HG03196 (cell line): ENCODE results near the gene THRSP.
"Not testable (repeated sequence)": the region's sequence is repeated elsewhere in the genome, so short reads cannot be mapped to it uniquely, and the experiment has no call there.

ENCODE experiments used
- ATAC-seq: cut with Tn5 transposase; IDR thresholded peaks from one replicate; pipeline ENCODE4 v1.9.1; 2021; ENCODE audit not compliant: unreplicated experiment

Gene THRSP, protein sequence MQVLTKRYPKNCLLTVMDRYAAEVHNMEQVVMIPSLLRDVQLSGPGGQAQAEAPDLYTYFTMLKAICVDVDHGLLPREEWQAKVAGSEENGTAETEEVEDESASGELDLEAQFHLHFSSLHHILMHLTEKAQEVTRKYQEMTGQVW

DNA sequence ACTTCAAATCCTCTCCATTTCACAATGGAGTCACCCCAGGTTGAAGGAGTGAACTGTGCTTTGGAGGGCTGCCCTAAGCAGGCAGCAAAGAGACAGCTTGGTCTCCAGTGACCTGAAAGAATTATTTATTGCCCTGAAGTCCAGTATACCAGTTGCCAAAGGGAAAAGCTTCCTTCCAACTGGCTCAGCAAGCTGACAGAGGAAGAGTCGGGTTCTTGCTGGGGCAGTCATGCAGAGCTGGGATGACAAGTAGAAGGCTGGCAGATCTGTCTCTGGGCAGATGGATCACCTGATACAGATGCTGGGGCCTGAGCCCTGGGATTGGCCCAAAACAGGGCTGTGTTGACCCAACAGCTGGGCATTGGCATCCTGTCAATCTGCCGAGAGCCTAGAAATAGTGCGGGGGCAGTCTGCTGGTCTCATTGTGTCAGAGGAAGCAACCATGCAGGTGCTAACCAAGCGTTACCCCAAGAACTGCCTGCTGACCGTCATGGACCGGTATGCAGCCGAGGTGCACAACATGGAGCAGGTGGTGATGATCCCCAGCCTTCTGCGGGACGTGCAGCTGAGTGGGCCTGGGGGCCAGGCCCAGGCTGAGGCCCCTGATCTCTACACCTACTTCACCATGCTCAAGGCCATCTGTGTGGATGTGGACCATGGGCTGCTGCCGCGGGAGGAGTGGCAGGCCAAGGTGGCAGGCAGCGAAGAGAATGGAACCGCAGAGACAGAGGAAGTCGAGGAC, at the start of gene THRSP:
Gene THRSP, plus strand, starts transcription at position 422 of the 742 bp plus-strand sequence. Its CDS starts 21 bp downstream, at position 443.
- ATAC-seq: no peak

DNA sequence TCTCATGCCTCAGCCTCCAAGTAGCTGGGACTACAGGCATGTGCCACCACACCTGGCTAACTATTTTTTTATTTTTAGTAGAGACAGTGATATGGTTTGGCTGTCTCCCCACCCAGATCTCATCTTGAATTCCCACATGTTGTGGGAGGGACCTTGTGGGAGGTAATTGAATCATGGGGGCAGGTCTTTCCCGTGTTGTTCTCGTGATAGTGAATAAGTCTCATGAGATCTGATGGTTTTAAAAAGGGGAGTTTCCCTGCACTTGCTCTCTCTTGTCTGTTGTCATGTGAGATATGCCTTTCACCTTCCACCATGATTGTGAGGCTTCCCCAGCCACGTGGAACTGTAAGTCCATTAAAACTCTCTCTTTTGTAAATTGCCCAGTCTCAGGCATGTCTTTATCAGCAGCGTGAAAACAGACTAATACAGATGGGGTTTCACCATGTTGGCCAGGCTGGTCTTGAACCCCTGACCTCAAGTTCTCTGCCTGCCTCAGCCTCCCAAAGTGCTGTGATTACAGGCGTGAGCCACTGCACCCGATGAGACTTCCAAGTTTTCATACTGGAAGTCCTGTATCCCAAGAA, 48.6 kb upstream of the THRSP start:
- not testable (repeated sequence) for ATAC-seq

DNA sequence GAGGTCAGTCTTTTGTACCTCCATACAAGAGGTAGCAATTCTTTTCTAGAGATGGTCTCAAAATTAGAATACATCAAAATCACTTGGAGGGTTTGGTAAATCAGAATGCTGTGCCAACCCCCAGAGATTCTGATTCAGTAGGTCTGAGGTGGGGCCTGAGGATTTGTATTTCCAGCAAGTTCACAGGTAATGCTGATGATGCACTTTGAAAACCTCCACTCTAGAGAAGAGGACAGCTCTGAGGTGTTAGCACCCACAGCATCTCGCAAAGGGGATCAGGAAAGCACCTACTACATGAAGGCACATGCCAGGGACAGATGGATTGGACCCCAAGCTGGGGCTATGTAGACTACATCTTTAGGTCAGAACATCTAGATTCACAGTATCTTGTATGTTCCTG, 47.8 kb upstream of the THRSP start:
- no peak for ATAC-seq

DNA sequence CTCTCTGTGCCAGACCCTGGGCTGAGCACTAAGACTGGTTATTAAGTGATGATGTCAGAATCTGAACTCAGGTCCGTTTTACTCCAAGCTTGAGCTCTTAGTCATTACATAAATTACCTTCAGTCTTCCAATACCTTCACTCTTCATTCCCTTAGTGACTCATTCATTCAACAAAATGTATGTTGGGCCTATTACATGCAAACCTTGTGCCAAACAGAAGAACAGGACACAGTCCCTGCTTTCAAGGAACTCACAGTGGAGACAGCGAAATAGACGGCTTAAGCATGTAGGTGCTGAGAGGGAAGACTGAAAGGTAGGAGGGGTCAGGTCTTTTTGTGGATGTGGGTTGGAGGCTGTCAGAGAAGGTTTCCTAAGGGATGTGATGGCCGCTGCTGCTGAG, 43.9 kb upstream of the THRSP start:
- ATAC-seq: no peak

DNA sequence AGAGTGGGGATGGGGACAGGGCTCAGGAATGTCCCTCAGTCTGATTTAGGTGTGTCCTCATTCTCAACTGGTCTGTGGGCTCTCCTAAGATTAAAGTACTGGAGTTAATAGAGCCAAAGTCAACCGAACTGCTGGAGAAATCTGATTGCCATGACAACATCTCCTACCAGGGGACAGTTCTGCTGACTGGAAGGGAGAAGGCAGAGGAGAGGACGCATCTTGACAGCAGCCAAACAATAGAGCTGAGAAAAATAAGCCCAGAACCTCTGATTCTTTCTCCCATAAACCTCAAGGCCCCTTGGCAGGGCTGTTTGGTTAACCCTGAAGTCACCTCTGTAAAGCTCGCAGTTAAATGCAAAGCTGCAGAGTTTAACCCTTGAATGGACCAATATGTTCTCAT, 43.4 kb upstream of the THRSP start:
- no peak for ATAC-seq

DNA sequence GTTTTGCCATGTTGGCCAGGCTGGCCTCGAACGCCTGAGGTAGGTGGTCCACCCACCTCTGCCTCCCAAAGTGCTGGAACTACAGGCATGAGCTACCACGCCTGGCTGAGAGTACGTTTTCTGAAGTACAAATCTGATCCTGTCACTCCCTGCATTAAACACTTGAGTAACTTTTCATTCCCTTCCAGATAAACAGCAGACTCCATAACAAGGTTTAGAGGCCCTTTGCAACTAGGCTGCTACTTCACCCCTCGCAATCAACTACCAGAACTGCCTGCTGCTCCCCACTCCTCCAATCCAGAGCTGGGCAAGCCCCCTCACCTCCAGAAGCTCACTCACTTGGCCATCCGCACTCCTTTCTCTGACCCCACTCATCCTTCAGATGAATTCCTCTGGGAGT, 42.0 kb upstream of the THRSP start:
- ATAC-seq: no peak

DNA sequence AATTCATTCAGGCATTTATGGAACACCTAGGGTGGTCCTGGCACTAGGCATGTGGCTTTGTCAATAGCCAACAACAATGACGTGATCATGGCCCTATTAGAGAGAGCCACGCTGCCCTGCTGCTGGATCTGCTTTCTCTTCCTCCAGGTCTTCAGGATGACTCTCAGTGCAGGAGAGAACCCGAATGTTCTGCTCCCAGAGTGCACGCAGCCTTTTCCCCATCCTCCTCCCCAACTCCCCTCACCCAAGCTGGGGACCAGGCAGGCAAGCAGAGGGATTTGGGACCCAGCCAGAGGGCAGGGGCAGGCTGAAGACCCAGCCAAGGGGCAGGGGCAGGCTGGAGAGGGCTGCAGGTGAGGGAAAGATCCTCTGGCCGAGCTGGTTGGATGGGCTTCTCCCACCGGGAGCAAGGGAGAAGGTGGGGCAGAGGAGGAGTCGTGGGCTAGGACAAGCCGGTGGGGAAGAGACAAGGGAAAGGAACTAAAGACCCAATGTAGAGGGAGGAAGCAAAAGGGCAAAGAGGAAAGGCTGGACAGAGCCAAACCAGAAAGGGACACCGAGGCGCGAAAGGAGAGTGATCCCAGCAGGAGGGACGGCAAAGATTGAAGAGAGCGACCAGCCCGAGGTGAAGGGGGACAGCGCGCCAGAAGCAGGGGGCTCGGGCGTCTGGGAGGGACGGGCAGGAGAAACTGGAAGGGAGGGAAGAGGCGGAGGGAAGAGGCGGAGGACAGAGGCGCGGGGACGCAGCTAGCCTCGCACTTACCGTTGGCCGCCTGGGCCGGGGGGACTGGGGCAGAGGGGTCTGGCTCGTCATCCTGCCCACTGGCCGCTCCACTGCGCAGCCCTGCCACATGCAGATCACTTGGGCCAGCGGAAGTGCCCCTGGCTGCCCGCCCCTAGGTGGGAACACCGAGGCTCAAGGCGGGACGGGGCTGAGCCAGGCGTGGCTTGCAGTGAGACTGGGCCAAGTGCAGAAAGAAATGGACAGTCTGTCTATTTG, 41.0 kb upstream of the THRSP start, which contains the start of gene KCTD14:
Gene KCTD14, minus strand, starts transcription at position 880 of the 1,000 bp plus-strand sequence. Its CDS starts 27 bp downstream, at position 853.
- no peak for ATAC-seq

DNA sequence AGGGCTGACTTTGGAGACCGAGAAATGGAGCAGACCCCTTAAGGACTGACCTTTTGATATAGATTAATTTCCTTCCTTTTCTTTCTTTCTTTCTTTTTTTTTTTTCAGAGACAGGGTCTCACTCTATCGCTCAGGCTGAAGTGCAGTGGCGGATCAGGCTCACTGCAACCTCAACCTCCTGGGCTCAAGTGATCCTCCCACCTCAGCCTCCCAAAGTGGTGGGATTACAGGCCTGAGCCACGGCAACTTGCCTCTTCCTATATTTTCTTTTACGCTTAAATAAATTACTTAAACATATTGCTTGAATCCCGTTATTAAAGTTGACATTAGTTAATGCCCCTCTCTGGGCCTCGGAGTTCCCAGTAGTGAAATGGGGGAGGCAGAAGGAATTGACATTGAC, 40.2 kb upstream of the THRSP start:
- no peak for ATAC-seq

DNA sequence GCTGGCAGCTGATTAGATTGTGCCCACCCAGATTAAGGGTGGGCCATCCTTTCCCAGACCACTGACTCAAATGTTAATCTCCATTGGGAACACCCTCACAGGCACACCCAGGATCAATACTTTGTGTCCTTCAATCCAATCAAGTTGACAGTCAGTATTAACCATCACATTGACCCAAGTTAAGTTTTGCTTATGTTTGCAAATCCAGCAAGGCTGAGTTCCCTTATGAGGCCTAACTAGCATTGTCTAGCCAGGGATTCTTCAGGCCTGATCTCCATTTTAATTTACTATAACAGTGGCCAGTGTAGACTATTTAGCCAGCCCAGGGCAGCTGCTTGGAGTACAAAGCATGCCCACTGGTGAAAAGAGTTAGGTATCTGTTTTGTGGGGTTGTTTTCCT, 38.3 kb upstream of the THRSP start:
- ATAC-seq: no peak

DNA sequence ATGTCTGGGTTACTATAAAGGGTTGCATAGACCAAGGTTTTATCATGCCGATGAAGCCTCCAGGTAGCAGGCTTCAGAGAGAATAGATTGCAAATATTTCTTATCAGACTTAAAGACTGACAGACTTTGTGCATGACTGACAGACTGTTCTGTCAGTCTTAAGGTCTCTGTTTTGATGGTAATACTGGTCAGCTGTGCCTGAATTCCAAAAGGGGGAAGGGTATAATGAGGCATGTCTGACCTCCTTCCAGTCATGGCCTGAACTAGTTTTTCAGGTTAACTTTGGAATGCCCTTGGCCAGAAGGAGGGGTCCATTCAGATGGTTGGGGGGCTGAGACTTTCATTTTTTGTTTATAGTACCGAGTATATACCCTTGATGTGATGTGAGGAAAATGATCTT, 35.9 kb upstream of the THRSP start:
- ATAC-seq: no peak

DNA sequence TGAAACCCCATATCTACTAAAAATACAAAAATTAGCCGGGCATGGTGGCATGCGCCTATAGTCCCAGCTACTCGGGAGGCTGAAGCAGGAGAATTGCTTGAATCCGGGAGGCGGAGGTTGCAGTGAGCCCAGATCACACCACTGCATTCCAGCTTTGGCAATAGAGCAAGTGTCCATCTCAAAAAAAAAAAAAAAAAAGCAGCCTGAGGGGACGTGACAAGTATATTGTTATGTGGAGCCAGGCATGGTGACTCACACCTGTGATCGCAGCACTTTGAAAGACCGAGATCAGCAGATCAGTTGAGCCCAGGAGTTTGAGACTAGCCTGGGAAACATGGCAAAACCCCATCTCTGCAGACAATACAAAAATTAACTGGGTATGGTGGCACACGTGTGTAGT, 35.2 kb upstream of the THRSP start:
- not testable (repeated sequence) for ATAC-seq

DNA sequence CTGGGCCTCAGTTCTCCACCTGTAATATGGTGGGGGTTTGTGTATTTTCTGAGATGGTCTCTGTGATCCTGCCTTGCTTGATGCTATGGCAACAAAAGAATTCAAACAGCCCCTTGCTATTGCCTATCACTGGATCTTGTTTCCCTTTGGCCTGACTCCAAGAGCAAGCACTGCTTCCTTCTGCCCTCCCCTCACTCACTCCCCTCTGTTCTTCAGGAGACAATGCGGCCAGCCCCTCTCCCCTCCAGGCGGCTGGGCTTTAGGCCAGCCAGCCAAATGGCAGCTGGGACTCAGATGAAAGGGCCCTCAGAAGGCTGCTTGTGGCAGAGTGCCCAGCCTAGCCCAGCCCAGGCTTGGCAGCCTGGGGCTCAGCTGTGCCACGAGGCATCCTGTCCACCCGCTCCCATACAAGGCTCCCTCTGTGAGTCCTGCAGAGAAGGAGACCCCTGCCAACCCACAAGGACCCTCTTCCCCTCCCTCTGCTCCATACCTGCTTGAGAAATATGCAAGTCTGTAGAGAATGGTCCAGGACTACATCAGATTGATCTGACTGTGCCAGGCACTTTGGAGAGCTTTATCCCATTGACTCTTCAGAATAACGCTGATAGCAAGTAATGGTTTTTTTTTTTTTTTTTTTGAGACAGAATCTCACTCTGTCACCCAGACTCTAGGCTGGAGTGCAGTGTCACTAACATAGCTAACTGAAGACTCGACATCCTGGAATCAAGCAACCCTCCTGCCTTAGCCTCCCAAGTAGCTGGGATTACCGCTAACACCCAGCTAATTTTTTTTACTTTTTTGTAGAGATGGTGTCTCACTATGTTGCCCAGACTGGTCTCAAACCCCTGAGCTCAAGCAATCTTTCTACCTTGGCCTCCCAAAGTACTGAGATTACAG, 33.0 kb upstream of the THRSP start:
- ATAC-seq: no peak

DNA sequence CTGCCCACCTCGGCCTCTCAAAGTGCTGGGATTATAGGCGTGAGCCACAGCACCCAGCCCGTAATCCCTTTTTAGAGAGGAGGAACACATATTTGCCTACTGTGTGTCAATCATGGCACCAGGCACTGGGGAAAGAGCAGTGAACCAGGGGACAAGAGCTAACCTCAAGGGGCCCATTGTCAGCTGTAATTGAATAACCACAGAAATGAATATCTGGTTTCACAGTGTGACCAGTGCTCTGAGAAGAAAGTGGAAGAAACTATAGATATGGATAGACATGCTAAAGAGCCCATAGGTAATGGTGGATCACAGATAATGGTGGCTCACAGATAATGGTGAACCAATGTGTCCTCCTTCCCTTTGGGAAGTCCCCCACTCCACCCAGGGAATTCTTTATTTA, 32.0 kb upstream of the THRSP start:
- peak; percentile 78 for ATAC-seq

DNA sequence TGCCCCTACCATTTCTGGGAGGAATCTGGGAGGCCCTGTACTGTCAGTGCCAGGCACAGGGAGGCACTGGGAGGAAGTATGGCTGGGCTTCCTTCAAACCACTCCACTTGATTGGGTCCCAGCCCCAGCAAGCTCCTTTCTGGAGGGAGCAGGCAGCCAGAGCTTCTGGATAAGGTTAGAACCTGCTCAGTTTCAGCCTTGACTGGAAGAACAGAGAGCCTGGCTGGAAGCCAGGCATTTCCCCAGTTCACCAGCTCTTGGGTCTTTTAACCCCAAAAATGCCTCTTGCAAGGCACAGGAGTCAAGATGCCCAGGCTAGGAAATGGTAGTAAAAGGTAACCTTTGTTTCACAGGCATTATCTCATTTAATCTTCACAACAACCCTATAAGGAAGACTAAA, 31.6 kb upstream of the THRSP start:
- no peak for ATAC-seq

DNA sequence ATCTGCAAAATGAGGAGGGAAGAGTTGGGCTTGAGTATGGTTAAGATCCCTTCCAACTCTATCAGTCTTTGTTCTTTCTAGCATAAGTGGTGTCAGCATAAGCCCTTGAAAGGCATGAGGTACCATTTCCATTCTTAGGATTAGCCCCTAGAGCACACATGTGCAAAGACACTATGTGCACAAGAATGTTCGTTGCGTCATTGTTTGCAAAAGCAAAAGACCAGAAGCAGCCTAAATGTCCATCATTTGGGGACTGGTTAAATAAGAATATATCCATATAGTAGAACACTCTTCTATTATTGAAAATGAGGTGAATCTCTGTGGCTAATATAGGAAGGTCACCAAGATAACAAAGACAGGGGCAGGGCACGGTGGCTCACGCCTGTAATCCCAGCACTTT, 30.6 kb upstream of the THRSP start:
- ATAC-seq: no peak

DNA sequence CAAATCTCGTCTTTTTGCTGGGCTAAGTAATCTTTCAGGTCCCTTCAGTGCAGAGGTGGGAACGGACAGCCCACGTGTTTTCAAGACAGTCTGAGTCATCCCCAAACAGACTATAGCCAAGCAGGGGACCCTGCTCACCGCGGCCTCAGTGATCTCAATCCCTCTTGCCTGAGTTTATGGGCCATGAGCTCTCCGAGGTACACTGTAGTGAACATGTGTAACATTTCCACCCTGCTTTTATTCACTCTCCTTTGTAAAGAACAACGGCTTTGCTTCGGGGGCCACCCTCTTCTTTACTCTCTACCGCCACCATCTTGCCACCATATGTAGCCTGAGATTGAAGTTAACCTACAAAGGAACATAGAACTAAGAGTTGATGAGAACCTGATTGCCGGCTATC, 29.0 kb upstream of the THRSP start:
- ATAC-seq: no peak

DNA sequence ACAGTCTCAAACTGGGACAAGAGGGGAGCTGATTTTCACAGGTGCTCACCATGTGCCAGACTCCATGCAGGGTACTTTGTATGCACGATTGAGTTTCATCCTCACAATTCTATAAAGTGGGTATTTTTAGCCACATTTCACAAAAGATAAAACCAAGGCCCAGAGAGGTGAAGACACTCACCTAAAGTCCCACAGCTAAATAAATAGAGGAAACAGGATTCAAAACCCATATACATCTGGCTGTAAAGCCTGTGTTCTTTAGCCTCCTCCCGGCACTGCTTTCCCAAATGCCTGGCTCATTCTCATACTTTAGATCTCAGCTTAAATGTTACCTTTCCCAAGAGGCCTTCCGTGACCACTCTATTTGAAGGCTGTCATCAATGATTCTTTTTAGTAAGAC, 27.3 kb upstream of the THRSP start:
- no peak for ATAC-seq

DNA sequence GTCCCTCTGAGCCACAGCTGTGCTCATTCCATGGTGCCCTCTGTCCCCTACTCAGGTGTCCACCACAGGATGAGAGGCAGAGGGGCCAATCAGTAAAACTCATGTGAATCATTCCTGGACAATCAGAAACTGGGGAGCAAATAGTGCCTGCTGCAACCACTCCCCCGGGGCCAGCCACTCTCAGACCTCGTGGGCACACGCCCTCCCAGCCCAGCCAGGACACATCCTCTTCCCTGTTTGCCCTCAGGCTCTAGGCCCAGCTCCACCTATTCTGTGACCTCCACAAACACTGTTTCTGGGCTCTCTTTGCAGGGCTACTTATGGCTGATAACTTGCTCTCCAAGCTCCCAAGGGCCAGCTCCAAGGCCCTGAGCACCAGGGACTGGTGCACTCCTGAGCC, 26.6 kb upstream of the THRSP start:
- no peak for ATAC-seq

DNA sequence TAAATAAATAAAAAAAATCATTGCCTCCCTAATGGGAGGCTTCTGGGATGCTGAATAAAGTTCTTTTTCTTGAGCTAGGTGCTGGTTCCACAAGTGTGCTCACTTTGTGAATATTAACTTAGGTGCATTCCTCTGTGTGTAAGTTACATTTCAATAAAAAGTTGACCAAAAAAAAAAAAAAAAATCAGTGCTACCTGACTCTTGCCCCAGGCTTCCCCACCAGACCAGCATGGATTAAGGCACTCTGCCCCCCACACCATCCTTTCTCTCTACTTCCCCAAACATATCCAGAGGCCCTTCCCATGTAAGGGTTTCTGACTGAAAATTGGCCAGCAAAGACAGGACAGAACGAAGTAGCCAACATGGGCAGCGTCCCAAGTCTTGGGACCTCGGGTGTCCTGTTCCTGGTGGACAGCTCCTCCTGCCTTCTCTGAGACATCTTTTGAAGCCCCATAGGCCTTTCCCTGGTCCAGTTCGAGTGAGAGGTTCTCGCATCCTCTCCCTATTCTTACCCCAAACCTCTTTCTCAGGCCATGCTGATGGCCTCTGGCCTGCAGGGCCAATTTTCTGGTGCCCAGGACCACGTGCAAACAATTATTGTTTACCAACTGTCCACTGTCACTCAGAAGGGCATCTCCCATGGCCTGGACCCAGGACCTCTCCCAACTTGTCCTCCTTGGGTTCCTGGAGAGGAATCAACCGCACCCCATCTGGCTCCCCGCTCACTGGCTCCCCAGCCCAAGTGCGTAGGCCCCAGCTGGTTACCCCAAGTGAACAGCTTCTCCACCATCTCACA, 25.6 kb upstream of the THRSP start:
- no peak for ATAC-seq
